HepG2 (cell line): ENCODE measurements around the gene SERPINA3.

Experiments used
- ZNF777 ChIP-seq: sonication (generic); formaldehyde crosslinking; IDR thresholded peaks from 2 replicates; pipeline ENCODE4 v1.4.0; 2020; ENCODE audit warnings: missing genetic modification reagents
- TF ChIP-seq, protein P1 (sequence below): sonication (generic); formaldehyde crosslinking; IDR thresholded peaks from 2 replicates; pipeline ENCODE4 v1.4.0; 2020; ENCODE audit warnings: missing genetic modification reagents, mild to moderate bottlenecking, borderline replicate concordance

DNA sequence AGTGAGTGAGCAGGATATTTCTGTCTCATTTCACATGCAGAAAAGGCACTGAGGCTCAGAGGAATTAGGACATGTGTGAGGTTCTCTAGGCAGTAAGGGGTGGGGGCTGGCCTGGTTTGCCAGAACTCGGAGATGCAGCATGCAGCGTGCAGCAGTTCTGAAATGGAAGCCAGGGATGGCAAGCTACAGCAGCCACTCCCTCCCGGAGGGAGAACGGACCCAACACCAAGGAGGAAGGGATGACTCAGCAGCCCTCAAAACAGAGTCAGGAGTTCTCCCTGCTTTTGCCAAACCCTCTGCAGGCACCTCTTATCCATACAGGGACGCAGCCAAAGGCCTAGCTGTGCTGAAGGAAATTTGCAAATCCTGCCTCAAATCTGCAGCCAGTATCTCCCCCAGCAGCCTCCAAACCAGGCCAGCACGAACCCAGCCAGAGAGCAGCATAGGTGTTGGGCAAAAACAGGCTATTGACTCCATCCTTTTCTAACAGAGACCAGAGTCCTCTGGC, 10.3 kb upstream of the SERPINA3 start:
- no peak for TF ChIP-seq ZNF777
- TF ChIP-seq, protein P1, sequence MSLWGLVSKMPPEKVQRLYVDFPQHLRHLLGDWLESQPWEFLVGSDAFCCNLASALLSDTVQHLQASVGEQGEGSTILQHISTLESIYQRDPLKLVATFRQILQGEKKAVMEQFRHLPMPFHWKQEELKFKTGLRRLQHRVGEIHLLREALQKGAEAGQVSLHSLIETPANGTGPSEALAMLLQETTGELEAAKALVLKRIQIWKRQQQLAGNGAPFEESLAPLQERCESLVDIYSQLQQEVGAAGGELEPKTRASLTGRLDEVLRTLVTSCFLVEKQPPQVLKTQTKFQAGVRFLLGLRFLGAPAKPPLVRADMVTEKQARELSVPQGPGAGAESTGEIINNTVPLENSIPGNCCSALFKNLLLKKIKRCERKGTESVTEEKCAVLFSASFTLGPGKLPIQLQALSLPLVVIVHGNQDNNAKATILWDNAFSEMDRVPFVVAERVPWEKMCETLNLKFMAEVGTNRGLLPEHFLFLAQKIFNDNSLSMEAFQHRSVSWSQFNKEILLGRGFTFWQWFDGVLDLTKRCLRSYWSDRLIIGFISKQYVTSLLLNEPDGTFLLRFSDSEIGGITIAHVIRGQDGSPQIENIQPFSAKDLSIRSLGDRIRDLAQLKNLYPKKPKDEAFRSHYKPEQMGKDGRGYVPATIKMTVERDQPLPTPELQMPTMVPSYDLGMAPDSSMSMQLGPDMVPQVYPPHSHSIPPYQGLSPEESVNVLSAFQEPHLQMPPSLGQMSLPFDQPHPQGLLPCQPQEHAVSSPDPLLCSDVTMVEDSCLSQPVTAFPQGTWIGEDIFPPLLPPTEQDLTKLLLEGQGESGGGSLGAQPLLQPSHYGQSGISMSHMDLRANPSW (CRISPR knock-in tag): no peak
